Measurements from ENCODE around the gene FAIM. TPM values are rescaled to one million over a fixed set of nuclear protein-coding genes. Genes with fewer than 3 reads are reported as not detected.
"Not testable (repeated sequence)": the region's sequence is repeated elsewhere in the genome, so short reads cannot be mapped to it uniquely, and the experiment has no call there.

Gene FAIM
- total RNA-seq, 1 experiment from 2014 or later, result 11.0 TPM

DNA sequence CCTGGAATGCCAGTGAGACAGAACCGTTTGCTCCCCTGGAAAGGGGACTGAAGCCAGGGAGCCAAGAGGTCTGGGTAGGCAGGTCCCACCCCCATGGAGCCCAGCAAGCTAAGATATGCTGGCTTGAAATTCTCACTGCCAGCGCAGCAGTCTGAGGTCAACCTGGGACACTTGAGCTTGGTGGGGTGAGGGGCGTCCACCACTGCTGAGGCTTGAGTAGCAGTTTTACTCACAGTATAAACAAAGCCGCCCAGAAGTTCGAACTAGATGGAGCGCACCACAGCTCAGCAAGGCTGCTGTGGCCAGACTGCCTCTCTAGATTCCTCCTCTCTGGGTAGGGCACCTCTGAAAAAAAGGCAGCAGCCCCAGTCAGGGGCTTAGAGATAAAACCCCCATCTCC lies 48.1 kb upstream of the FAIM start:
- Histone ChIP-seq H3K79me2 (ENCODE audit: insufficient read depth, low read length) (no peaks in the 10 kb centered on the region), H3K4me2 (ENCODE audit: insufficient read depth, insufficient read length, low read length) (no peak overlapping the region), H3K9me3 (ENCODE audit: control insufficient read depth, low read depth, low read length) (peaks cover 21% of the 10 kb centered on the region), H3K27ac (ENCODE audit: insufficient read length, low read depth, low read length) (no peak overlapping the region), H3K14ac (ENCODE audit: insufficient read depth, low read length) (no peak overlapping the region), H3K27me3 (ENCODE audit: insufficient read depth, low read length) (no peaks in the 10 kb centered on the region), H3K23ac (ENCODE audit: insufficient read length, low read depth, low read length) (no peak overlapping the region), H4K8ac (replicated peaks; ENCODE audit: insufficient read length, low read depth, low read length) (no peak overlapping the region), H4K5ac (ENCODE audit: insufficient read length, low read depth, low read length) (no peak overlapping the region), H2BK120ac (ENCODE audit: low read depth, low read length, poor library complexity, severe bottlenecking) (no peak overlapping the region), H3K23me2 (ENCODE audit: insufficient read length, low read depth, low read length, poor library complexity, severe bottlenecking) (no peaks in the 10 kb centered on the region), H3T11ph (ENCODE audit: low read length) (no peak overlapping the region), H2BK5ac (ENCODE audit: insufficient read length, low read length) (no peak overlapping the region), H2BK12ac (ENCODE audit: insufficient read length, low read depth, low read length) (no peak overlapping the region), H3K4me1 (ENCODE audit: insufficient read depth, low read length) (no peaks in the 10 kb centered on the region), H3K9ac (ENCODE audit: extremely low read depth, insufficient read length, low read length) (no peak overlapping the region), H3K4ac (ENCODE audit: low read depth, low read length) (no peak overlapping the region), H4K20me1 (ENCODE audit: control insufficient read depth, insufficient read depth, insufficient read length) (no peaks in the 10 kb centered on the region), H4K91ac (ENCODE audit: insufficient read length, low read depth, low read length) (no peak overlapping the region), H3K56ac (ENCODE audit: insufficient read length, low read depth, low read length) (no peak overlapping the region), H2AK5ac (ENCODE audit: insufficient read length, low read length) (no peak overlapping the region), H3K18ac (ENCODE audit: insufficient read length, low read depth, low read length) (no peak overlapping the region), H2AFZ (ENCODE audit: low read length) (no peak overlapping the region), H2BK20ac (ENCODE audit: low read depth, low read length, poor library complexity, severe bottlenecking) (no peak overlapping the region), H3K79me1 (ENCODE audit: insufficient read depth, low read depth, low read length, poor library complexity, severe bottlenecking) (no peaks in the 10 kb centered on the region), H2BK15ac (ENCODE audit: low read depth, low read length) (no peak overlapping the region)
- DNase-seq, result no peak
- peaks cover 41 to 43% of the 10 kb centered on the region in 2 experiments for H3K9me3 Mint-ChIP-seq
- no peak for TF ChIP-seq CTCF (conservative IDR thresholded peaks at IDR 0.05)
- H3K27me3 Mint-ChIP-seq (ENCODE audit: low read depth), result no peaks in the 10 kb centered on the region
- H3K27ac Mint-ChIP-seq, result no peak overlapping the region
- H3K4me1 Mint-ChIP-seq, result peaks cover 5 to 10% of the 10 kb centered on the region in 2 experiments; a peak in 2 of 4 replicates
- peaks cover 42 to 59% (median 45%) of the 10 kb centered on the region in 3 experiments for H3K36me3 Mint-ChIP-seq (ENCODE audit: insufficient read depth in 1 of 3, low read depth in 3 of 3)
- H3K4me3 Mint-ChIP-seq, result no peak overlapping the region
- WGBS (ENCODE audit: extremely low coverage, insufficient read length, low lambda C conversion rate), result no CpG with 5 or more reads among the region's 6 CpGs

GRCh38 chr3:138562902-138563301 lies 45.7 kb upstream of the FAIM start:
- not testable (repeated sequence) for H2BK20ac ChIP-seq (ENCODE audit: low read depth, low read length, poor library complexity, severe bottlenecking); H3K27ac Mint-ChIP-seq; H2AFZ ChIP-seq (ENCODE audit: low read length); H3K18ac ChIP-seq (ENCODE audit: insufficient read length, low read depth, low read length); H2BK5ac ChIP-seq (ENCODE audit: insufficient read length, low read length); H3K9ac ChIP-seq (ENCODE audit: extremely low read depth, insufficient read length, low read length); H3K4me1 ChIP-seq (ENCODE audit: insufficient read depth, low read length); H2BK15ac ChIP-seq (ENCODE audit: low read depth, low read length); H3K4ac ChIP-seq (ENCODE audit: low read depth, low read length); H2BK12ac ChIP-seq (ENCODE audit: insufficient read length, low read depth, low read length); H3K56ac ChIP-seq (ENCODE audit: insufficient read length, low read depth, low read length); H2AK5ac ChIP-seq (ENCODE audit: insufficient read length, low read length); H3K14ac ChIP-seq (ENCODE audit: insufficient read depth, low read length); H3K79me2 ChIP-seq (ENCODE audit: insufficient read depth, low read length); DNase-seq; H3K4me2 ChIP-seq (ENCODE audit: insufficient read depth, insufficient read length, low read length); H3K4me1 Mint-ChIP-seq; H4K91ac ChIP-seq (ENCODE audit: insufficient read length, low read depth, low read length); H4K8ac ChIP-seq (replicated peaks; ENCODE audit: insufficient read length, low read depth, low read length); H2BK120ac ChIP-seq (ENCODE audit: low read depth, low read length, poor library complexity, severe bottlenecking); H3K23ac ChIP-seq (ENCODE audit: insufficient read length, low read depth, low read length); H3T11ph ChIP-seq (ENCODE audit: low read length); H3K27ac ChIP-seq (ENCODE audit: insufficient read length, low read depth, low read length); H3K27me3 Mint-ChIP-seq (ENCODE audit: low read depth); H4K20me1 ChIP-seq (ENCODE audit: control insufficient read depth, insufficient read depth, insufficient read length); H3K4me3 Mint-ChIP-seq; H3K23me2 ChIP-seq (ENCODE audit: insufficient read length, low read depth, low read length, poor library complexity, severe bottlenecking); H3K27me3 ChIP-seq (ENCODE audit: insufficient read depth, low read length); H3K79me1 ChIP-seq (ENCODE audit: insufficient read depth, low read depth, low read length, poor library complexity, severe bottlenecking); H4K5ac ChIP-seq (ENCODE audit: insufficient read length, low read depth, low read length)
- H3K9me3 ChIP-seq (ENCODE audit: control insufficient read depth, low read depth, low read length), result peaks cover 21% of the 10 kb centered on the region
- H3K36me3 Mint-ChIP-seq (ENCODE audit: insufficient read depth in 1 of 3, low read depth in 3 of 3), result peaks cover 37 to 51% (median 38%) of the 10 kb centered on the region in 3 experiments
- WGBS (ENCODE audit: extremely low coverage, insufficient read length, low lambda C conversion rate), result no CpG with 5 or more reads among the region's 1 CpG
- H3K9me3 Mint-ChIP-seq, result peaks cover 28 to 33% of the 10 kb centered on the region in 2 experiments

Data from H9 (cell line).